HepG2 (cell line): ENCODE measurements around the gene ADAMTS4. TPM values are rescaled to one million over a fixed set of nuclear protein-coding genes. Genes with fewer than 3 reads are reported as not detected.

Experiments used
- CREM ChIP-seq, 2 experiments: sonication (generic) in 1 of 2; formaldehyde crosslinking in 1 of 2; IDR thresholded peaks; 2 replicates each; pipeline versions ENCODE4 v1.4.0 to v1.6.1; 2016 to 2020; ENCODE audit warnings: antibody characterized with exemption in 1 of 2, mild to moderate bottlenecking in 1 of 2, missing genetic modification reagents in 1 of 2
- HNRNPK ChIP-seq: fragments of 200-400 bp; formaldehyde crosslinking; IDR thresholded peaks from 2 replicates; pipeline ENCODE4 v1.6.1; 2018; ENCODE audit warnings: low read length, low read depth, moderate library complexity, mild to moderate bottlenecking; ENCODE audit not compliant: poor library complexity, severe bottlenecking
- KDM5A ChIP-seq: fragments of 200-600 bp; sonication (generic); IDR thresholded peaks from 2 replicates; pipeline ENCODE4 v1.7.0; 2018; ENCODE audit warnings: antibody characterized with exemption, mild to moderate bottlenecking, low read length, borderline replicate concordance
- REST ChIP-seq, 2 experiments: IDR thresholded peaks; 2 replicates each; pipeline ENCODE4 v1.6.1; 2011 to 2012; ENCODE audit warnings: low read length in 2 of 2, borderline replicate concordance in 1 of 2, low read depth in 1 of 2, mild to moderate bottlenecking in 1 of 2, moderate library complexity in 1 of 2
- TFE3 ChIP-seq: IDR thresholded peaks from 2 replicates; pipeline ENCODE4 v1.6.1; 2016
- ZNF224 ChIP-seq: sonication (generic); formaldehyde crosslinking; IDR thresholded peaks from 2 replicates; pipeline ENCODE4 v1.5.0; 2020; ENCODE audit warnings: mild to moderate bottlenecking, missing genetic modification reagents
- ZNF263 ChIP-seq: sonication (generic); formaldehyde crosslinking; IDR thresholded peaks from 2 replicates; pipeline ENCODE4 v1.4.0; 2020; ENCODE audit warnings: missing genetic modification reagents
- ZNF276 ChIP-seq: sonication (generic); formaldehyde crosslinking; IDR thresholded peaks from 2 replicates; pipeline ENCODE4 v1.4.0; 2020; ENCODE audit warnings: mild to moderate bottlenecking, low read depth, missing genetic modification reagents
- ZNF280B ChIP-seq: sonication (generic); formaldehyde crosslinking; IDR thresholded peaks from 2 replicates; pipeline ENCODE4 v1.5.0; 2020; ENCODE audit warnings: missing genetic modification reagents, mild to moderate bottlenecking, borderline replicate concordance
- ZNF430 ChIP-seq: sonication (generic); formaldehyde crosslinking; IDR thresholded peaks from 2 replicates; pipeline ENCODE4 v1.9.0; 2021; ENCODE audit warnings: mild to moderate bottlenecking, missing genetic modification reagents
- ZNF572 ChIP-seq: sonication (generic); formaldehyde crosslinking; IDR thresholded peaks from 2 replicates; pipeline ENCODE4 v1.5.1; 2020; ENCODE audit warnings: mild to moderate bottlenecking, missing genetic modification reagents
- ZNF672 ChIP-seq: sonication (generic); formaldehyde crosslinking; IDR thresholded peaks from 2 replicates; pipeline ENCODE4 v1.8.1; 2022; ENCODE audit warnings: missing genetic modification reagents
- polyA plus RNA-seq, 8 experiments: library from polyadenylated mRNA; depleted of rRNA in 3 of 8; stranded (reverse) in 7 of 8; unstranded in 1 of 8; fragments of >200 nt; fragmentation: Illumina TruSeq in 4 of 8; extraction: Trizol in 4 of 8; gene quantifications; 2 replicates each; pipeline versions ENCODE4 v1.2.1 to v1.2.3, GENCODE V29; 2011 to 2016; ENCODE audit warnings: low read depth in 4 of 8, missing spikeins in 1 of 8, mixed read lengths in 1 of 8; ENCODE audit not compliant: insufficient read depth in 1 of 8
- total RNA-seq, 5 experiments: library from RNA; depleted of rRNA; stranded (reverse); fragments of >200 nt; fragmentation: Illumina TruSeq; extraction: Trizol; gene quantifications; 2 replicates each; pipeline ENCODE4 v1.2.3, GENCODE V29; 2016; ENCODE audit warnings: low read depth in 1 of 5
- TF ChIP-seq, protein P1 (sequence below): sonication (generic); formaldehyde crosslinking; IDR thresholded peaks from 2 replicates; pipeline ENCODE4 v1.4.0; 2020; ENCODE audit warnings: mild to moderate bottlenecking, missing genetic modification reagents
- TF ChIP-seq, protein P2 (sequence below): sonication (generic); formaldehyde crosslinking; IDR thresholded peaks from 2 replicates; pipeline ENCODE4 v1.5.0; 2020; ENCODE audit warnings: mild to moderate bottlenecking, missing genetic modification reagents

Gene ADAMTS4
- total and polyA plus RNA-seq, 2 of the 13 experiments (the other 11 are each of a cell fraction or from before 2014, with no cell fraction given): 0.51 to 1.7 TPM

- no peak for TF ChIP-seq REST (IDR thresholded peaks at IDR 0.05; ENCODE audit: borderline replicate concordance in 1 of 2, low read depth in 1 of 2, low read length in 2 of 2)
- TF ChIP-seq ZNF276 (CRISPR knock-in tag): no peak
- no peak for TF ChIP-seq ZNF672
- TF ChIP-seq, protein P1, sequence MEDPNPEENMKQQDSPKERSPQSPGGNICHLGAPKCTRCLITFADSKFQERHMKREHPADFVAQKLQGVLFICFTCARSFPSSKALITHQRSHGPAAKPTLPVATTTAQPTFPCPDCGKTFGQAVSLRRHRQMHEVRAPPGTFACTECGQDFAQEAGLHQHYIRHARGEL (CRISPR knock-in tag): 0 out of 2 replicates have a peak, but pooled peaks have one; percentile 68
- TF ChIP-seq HNRNPK: no peak
- no peak for TF ChIP-seq KDM5A
- TF ChIP-seq ZNF430 (CRISPR knock-in tag): 0 out of 2 replicates have a peak, but pooled peaks have one; percentile 53
- TF ChIP-seq CREM (IDR thresholded peaks at IDR 0.05): no peak
- TF ChIP-seq CREM (CRISPR knock-in tag; IDR thresholded peaks at IDR 0.05): no peak
- peak; percentile 21; the same call in 1 of the 2 replicates for TF ChIP-seq ZNF263 (CRISPR knock-in tag)
- TF ChIP-seq TFE3 (CRISPR knock-in tag): no peak
- no peak for TF ChIP-seq ZNF280B (CRISPR knock-in tag)
- no peak for TF ChIP-seq ZNF224 (CRISPR knock-in tag)
- TF ChIP-seq, protein P2, sequence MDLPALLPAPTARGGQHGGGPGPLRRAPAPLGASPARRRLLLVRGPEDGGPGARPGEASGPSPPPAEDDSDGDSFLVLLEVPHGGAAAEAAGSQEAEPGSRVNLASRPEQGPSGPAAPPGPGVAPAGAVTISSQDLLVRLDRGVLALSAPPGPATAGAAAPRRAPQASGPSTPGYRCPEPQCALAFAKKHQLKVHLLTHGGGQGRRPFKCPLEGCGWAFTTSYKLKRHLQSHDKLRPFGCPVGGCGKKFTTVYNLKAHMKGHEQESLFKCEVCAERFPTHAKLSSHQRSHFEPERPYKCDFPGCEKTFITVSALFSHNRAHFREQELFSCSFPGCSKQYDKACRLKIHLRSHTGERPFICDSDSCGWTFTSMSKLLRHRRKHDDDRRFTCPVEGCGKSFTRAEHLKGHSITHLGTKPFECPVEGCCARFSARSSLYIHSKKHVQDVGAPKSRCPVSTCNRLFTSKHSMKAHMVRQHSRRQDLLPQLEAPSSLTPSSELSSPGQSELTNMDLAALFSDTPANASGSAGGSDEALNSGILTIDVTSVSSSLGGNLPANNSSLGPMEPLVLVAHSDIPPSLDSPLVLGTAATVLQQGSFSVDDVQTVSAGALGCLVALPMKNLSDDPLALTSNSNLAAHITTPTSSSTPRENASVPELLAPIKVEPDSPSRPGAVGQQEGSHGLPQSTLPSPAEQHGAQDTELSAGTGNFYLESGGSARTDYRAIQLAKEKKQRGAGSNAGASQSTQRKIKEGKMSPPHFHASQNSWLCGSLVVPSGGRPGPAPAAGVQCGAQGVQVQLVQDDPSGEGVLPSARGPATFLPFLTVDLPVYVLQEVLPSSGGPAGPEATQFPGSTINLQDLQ (CRISPR knock-in tag): no peak
- TF ChIP-seq ZNF572 (CRISPR knock-in tag): 0 out of 2 replicates have a peak, but pooled peaks have one; percentile 14
Measured at GRCh38 chr1:161198194-161198896, 509 bp downstream of the ADAMTS4 start (continued).
